Coronary artery (tissue), 2 donors: ENCODE measurements around the gene RFTN2.
"Not testable (repeated sequence)": the region's sequence is repeated elsewhere in the genome, so short reads cannot be mapped to it uniquely, and the experiment has no call there.

Source experiments
- DNase-seq: peaks from one replicate; pipeline ENCODE4 v3.0.0-alpha.2; 2017; ENCODE audit warnings: low spot score
- H3K27ac ChIP-seq, 2 donors: fragments of 200-600 bp; sonication (generic); one replicate each; pipeline ENCODE4 v1.5.1; 2016 to 2019
- H3K4me3 ChIP-seq: fragments of 200-600 bp; sonication (generic); 2 replicates; pipeline ENCODE4 v1.5.1; 2016; ENCODE audit warnings: mild to moderate bottlenecking, moderate library complexity
- CTCF ChIP-seq: fragments of 200-600 bp; sonication (generic); IDR thresholded peaks from one replicate; pipeline ENCODE4 v1.5.1; 2019; ENCODE audit warnings: antibody characterized with exemption

RFTN2 gene

DNA sequence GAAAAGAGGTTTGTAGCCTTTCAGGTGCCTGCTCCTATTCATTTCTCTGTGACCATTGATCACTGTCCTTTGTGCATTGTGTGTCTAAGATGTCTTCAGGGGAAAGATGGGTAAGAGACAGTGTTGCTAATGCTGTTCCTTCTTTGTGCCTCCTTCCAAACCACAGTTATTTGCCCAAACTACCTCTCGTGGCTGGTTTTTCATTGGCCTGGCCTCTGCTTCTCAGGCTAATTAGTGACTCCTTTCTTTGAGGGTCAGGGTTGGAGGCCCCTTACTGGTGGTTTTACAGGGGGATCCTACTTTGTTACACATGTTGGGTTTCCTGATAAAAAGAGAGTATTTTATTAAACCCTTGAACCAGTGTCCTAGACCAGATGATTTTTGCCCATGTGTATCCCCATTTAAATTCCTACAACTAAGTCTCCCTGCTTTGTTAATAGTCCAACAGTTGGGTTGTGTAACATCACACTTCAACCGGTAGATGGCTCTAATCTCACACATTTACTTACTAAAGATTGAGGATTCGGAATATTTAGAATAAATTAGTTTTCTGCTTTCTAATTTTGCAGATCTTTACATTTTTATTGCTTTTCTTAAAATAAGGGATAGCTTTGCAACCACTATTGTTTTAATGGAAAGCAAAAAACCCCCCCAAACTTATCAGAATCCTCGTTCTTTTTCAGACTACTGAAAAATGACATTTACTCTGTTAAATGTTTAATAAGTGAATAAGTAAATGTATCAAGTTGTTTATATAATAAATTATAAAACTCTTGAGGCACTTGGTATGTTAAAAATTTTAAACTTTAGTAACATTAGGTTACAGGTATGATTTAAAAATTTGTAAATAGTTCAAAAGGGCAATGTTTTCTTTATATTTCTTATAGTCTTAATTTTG is 32.2 kb upstream of the RFTN2 start:
- no peak for DNase-seq

DNA sequence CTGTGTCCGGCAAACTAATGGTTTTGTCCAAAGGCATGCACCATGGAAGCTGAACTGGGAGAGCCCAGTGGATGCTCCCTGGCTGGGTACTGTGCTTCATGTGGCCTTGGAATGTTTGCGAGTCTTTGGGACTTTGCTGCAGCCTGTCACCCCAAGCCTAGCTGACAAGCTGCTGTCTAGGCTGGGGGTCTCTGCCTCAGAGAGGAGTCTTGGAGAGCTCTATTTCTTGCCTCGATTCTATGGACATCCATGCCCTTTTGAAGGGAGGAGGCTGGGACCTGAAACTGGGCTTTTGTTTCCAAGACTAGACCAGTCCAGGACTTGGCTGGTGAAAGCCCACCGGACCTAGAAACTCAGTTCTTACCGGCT is 31.4 kb upstream of the RFTN2 start:
- TF ChIP-seq CTCF = no peak
- DNase-seq = no peak
- peak overlapping the region; percentile 79 for H3K4me3 ChIP-seq
- H3K27ac ChIP-seq = no peak overlapping the region

More for the DNA sequence above, 32.2 kb upstream of the RFTN2 start:
- Histone ChIP-seq H3K4me3 (peak overlapping the region; percentile 79), H3K27ac (no peak overlapping the region)
- peak; percentile 55 for TF ChIP-seq CTCF

DNA sequence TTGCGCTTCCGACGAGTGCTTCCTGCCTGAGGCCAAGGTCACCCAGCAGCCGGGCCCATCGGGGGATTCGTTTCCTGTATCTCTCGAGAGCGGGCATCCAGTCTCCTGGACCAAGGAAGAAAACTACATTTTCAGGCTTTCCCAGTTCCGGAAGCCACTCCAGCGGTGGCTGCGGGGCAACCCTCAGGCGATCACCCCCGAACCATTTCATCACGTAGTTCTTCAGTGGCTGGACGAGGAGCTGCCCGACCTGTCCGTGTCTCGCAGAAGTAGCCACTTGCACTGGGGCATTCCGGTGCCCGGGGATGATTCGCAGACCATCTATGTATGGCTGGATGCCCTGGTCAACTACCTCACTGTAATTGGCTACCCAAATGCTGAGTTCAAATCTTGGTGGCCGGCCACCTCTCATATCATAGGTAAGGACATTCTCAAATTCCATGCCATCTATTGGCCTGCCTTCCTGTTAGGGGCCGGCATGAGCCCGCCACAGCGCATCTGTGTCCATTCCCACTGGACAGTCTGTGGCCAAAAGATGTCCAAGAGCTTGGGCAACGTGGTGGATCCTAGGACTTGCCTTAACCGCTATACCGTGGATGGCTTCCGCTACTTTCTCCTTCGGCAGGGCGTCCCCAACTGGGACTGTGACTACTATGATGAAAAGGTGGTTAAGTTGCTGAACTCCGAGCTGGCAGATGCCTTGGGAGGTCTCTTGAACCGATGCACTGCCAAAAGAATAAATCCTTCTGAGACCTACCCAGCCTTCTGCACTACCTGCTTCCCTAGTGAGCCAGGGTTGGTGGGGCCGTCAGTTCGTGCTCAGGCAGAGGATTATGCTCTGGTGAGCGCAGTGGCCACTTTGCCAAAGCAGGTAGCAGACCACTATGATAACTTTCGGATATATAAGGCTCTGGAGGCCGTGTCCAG is 30.8 kb upstream of the RFTN2 start:
- no peak for TF ChIP-seq CTCF
- Histone ChIP-seq H3K4me3 (peak overlapping the region; percentile 79), H3K27ac (peak overlapping the region in 1 of 2 donors; percentile 71)
- peak; percentile 77 for DNase-seq

DNA sequence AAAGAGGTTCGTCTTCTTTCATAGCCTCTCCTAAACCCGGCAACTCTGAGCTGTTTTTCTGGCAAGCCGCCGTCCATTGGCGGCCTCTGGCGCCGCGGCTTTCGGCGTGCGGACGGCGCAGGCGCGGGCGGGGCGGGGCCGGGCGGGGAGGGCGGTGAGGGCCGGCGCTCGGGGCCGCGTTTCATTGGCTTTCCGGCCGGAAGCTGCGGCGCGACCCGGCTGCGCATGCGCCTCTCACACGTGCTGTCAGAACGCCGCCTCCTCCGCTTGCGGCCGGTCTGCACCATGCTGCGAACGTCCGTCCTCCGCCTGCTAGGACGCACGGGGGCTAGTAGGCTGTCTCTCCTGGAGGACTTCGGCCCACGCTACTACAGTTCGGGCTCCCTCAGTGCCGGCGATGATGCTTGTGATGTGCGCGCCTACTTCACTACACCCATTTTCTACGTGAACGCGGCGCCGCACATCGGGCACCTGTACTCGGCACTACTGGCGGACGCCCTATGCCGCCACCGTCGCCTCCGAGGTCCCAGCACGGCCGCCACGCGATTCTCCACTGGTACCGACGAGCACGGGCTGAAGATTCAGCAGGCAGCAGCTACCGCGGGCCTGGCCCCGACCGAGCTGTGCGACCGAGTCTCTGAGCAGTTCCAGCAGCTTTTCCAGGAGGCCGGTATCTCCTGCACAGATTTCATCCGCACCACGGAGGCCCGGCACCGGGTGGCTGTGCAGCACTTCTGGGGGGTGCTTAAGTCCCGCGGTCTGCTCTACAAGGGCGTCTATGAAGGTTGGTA is 29.9 kb upstream of the RFTN2 start, which contains the start of gene MARS2:
Gene MARS2 (plus strand): TSS at position 249 of the 791 bp plus-strand sequence. CDS start 37 bp downstream, at position 286.
- Histone ChIP-seq H3K4me3 (peak within 1 kb of the TSS; percentile 79), H3K27ac (peak within 1 kb of the TSS in 1 of 2 donors; percentile 75)
- DNase-seq = peak; percentile 92
- no peak for TF ChIP-seq CTCF

- peak overlapping the region; percentile 79 for H3K4me3 ChIP-seq
- peak overlapping the region in 1 of 2 donors; percentile 75 for H3K27ac ChIP-seq
- no peak for DNase-seq
- no peak for TF ChIP-seq CTCF
These were observed 29.2 kb upstream of the RFTN2 start for GRCh38 chr2:197704434-197705120.

- TF ChIP-seq CTCF = no peak
- H3K4me3 ChIP-seq = no peak overlapping the region
- no peak overlapping the region for H3K27ac ChIP-seq
- DNase-seq = no peak
These were observed 25.6 kb upstream of the RFTN2 start for GRCh38 chr2:197700960-197701359.

- H3K27ac ChIP-seq, H3K4me3 ChIP-seq, DNase-seq: not testable (repeated sequence)
These were observed 24.3 kb upstream of the RFTN2 start for GRCh38 chr2:197699724-197700123.

DNA sequence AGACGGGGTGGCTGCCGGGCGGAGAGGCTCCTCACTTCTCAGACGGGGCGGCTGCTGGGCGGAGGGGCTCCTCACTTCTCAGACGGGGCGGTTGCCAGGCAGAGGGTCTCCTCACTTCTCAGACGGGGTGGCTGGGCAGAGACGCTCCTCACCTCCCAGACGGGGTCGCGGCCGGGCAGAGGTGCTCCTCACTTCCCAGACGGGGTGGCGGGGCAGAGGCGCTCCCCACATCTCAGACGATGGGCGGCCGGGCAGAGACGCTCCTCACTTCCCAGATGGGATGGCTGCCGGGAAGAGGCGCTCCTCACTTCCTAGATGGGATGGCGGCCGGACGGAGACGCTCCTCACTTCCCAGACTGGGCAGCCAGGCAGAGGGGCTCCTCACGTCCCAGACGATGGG is 21.2 kb upstream of the RFTN2 start:
- not testable (repeated sequence) for H3K4me3 ChIP-seq, H3K27ac ChIP-seq, DNase-seq

DNA sequence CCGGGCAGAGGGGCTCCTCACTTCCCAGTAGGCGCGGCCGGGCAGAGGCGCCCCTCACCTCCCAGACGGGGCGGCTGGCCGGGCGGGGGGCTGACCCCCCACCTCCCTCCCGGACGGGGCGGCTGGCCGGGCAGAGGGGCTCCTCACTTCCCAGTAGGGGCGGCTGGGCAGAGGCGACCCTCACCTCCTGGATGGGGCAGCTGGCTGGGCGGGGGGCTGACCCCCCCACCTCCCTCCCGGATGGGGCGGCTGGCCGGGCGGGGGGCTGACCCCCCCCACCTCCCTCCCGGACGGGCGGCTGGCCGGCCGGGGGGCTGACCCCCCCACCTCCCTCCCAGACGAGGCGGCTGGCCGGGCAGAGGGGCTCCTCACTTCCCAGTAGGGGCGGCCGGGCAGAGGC is 20.6 kb upstream of the RFTN2 start:
- not testable (repeated sequence) for H3K4me3 ChIP-seq, DNase-seq, H3K27ac ChIP-seq
